ENCODE results near the gene CLEC4A. TPM values are rescaled to one million over a fixed set of nuclear protein-coding genes. Genes with fewer than 3 reads are reported as not detected.

CLEC4A gene
- total and polyA plus RNA-seq, 2 of the 8 experiments (the other 6 are each of a cell fraction or from before 2014, with no cell fraction given) = 0.41 to 0.44 TPM

- H3K56ac ChIP-seq (replicated peaks; ENCODE audit: insufficient read length, low read depth, low read length) = no peak overlapping the region
- no peak overlapping the region for H4K5ac ChIP-seq (ENCODE audit: insufficient read length, low read depth, low read length)
- no peak overlapping the region for H2AK5ac ChIP-seq (ENCODE audit: low read depth, low read length)
- H2BK120ac ChIP-seq (replicated peaks; ENCODE audit: low read depth, low read length) = no peak overlapping the region
- no peak overlapping the region for H3K4ac ChIP-seq (replicated peaks; ENCODE audit: insufficient read length, low read depth, low read length)
- H3K14ac ChIP-seq (ENCODE audit: insufficient read length) = no peak overlapping the region
- H2BK15ac ChIP-seq (ENCODE audit: low read length) = no peak overlapping the region
- no peak overlapping the region for H3K9ac ChIP-seq (replicated peaks in 1 of 4; ENCODE audit: extremely low read depth in 1 of 4, low read depth in 3 of 4, low read length in 3 of 4)
- no peaks in the 10 kb centered on the region for H4K20me1 ChIP-seq (replicated peaks in 1 of 2; ENCODE audit: control insufficient read depth in 1 of 2, insufficient read depth in 2 of 2, low read length in 2 of 2)
- 93% methylated on average over 3 of the region's 3 CpGs; no CpG with 5 or more reads in 1 of the 2 experiments for WGBS, 2 experiments (ENCODE audit: extremely low coverage in 1 of 2, insufficient coverage in 1 of 2, insufficient read length in 1 of 2, insufficient replicate concordance in 2 of 2, low coverage in 1 of 2, low lambda C conversion rate in 2 of 2, missing lambda C conversion rate in 1 of 2)
- no peaks in the 10 kb centered on the region for H3K4me1 ChIP-seq (replicated peaks in 1 of 4; ENCODE audit: control insufficient read depth in 3 of 4, insufficient read depth in 4 of 4, low read length in 3 of 4)
- no peak for DNase-seq (ENCODE audit: low read depth in 1 of 2, low spot score in 2 of 2)
- H3K27me3 ChIP-seq (replicated peaks in 1 of 4; ENCODE audit: control insufficient read depth in 3 of 4, extremely low read depth in 1 of 4, insufficient read depth in 3 of 4, low read length in 3 of 4) = no peaks in the 10 kb centered on the region
- peaks cover 2% of the 10 kb centered on the region; the same call in 1 of the 2 replicates for H3K79me1 ChIP-seq (ENCODE audit: low read depth, low read length)
- H4K8ac ChIP-seq (ENCODE audit: extremely low read depth, insufficient read depth, low read length) = no peak overlapping the region
- no peak overlapping the region for H3K4me2 ChIP-seq (ENCODE audit: insufficient read depth in 1 of 2, low read depth in 2 of 2, low read length in 2 of 2)
- H3K79me2 ChIP-seq (ENCODE audit: control insufficient read depth in 1 of 2, insufficient read depth in 2 of 2, low read length in 2 of 2) = peaks cover 0 to 16% of the 10 kb centered on the region in 2 experiments; a peak in 2 of 4 replicates
- H2BK5ac ChIP-seq (ENCODE audit: low read depth, low read length) = no peak overlapping the region
- ChIA-PET POLR2A (ENCODE audit: partially characterized antibody) (interaction anchor here (1.2 kb wide), 1 partner anchor 10 kb away, joined by 5 read pairs; no protein-coding TSS in a partner anchor), CTCF (ENCODE audit: partially characterized antibody) (interaction anchor here (0.7 to 1.3 kb wide), 3 partner anchors 11 to 143 kb away, joined by 3 read pairs; no protein-coding TSS in a partner anchor)
- H2BK12ac ChIP-seq (ENCODE audit: low read depth, low read length) = no peak overlapping the region
- H3K36me3 ChIP-seq (ENCODE audit: control insufficient read depth in 2 of 4, insufficient read depth in 4 of 4, low read length in 3 of 4) = peaks cover 6 to 28% (median 12%) of the 10 kb centered on the region in 4 experiments; a peak in 6 of 8 replicates
- H3K18ac ChIP-seq (ENCODE audit: extremely low read depth, low read length) = no peak overlapping the region
- H3K9me3 ChIP-seq (ENCODE audit: insufficient read depth in 2 of 2, low read depth in 1 of 2, low read length in 1 of 2) = no peaks in the 10 kb centered on the region
- no peak overlapping the region for H3K4me3 ChIP-seq (ENCODE audit: extremely low read depth in 1 of 4, insufficient read depth in 2 of 4, low read depth in 3 of 4, low read length in 4 of 4)
- H3K23me2 ChIP-seq (ENCODE audit: low read depth, low read length) = no peaks in the 10 kb centered on the region
- H3K27ac ChIP-seq (ENCODE audit: low read depth, low read length) = no peak overlapping the region
- no peak overlapping the region for H2BK20ac ChIP-seq (ENCODE audit: low read length)
- H3K23ac ChIP-seq (ENCODE audit: insufficient read length) = no peak overlapping the region
- no peak overlapping the region for H4K91ac ChIP-seq (replicated peaks; ENCODE audit: insufficient read length, low read length)
- H2AFZ ChIP-seq (ENCODE audit: low read length) = no peak overlapping the region
- FAIRE-seq = no peak
- TF ChIP-seq TAF1 (IDR thresholded peaks at IDR 0.05; ENCODE audit: low read depth, low read length) (no peak), MAFK (IDR thresholded peaks at IDR 0.05; ENCODE audit: low read depth, low read length) (no peak), TAF7 (optimal IDR thresholded peaks at IDR 0.05; ENCODE audit: borderline replicate concordance, low read depth, low read length) (no peak), TEAD4 (IDR thresholded peaks at IDR 0.05; ENCODE audit: low read depth, low read length) (no peak), E2F6 (IDR thresholded peaks at IDR 0.05) (no peak), TCF12 (IDR thresholded peaks at IDR 0.05; ENCODE audit: low read depth, low read length) (no peak), CBX8 (IDR thresholded peaks at IDR 0.05; ENCODE audit: borderline replicate concordance, low read depth, low read length) (no peak), CEBPB (IDR thresholded peaks at IDR 0.05; ENCODE audit: low read depth, low read length) (no peak), RAD21 (IDR thresholded peaks at IDR 0.05 in 1 of 2, conservative IDR thresholded peaks at IDR 0.05 in 1 of 2; ENCODE audit: low read depth in 2 of 2, low read length in 2 of 2) (no peak), TBP (IDR thresholded peaks at IDR 0.05; ENCODE audit: low read depth, low read length) (no peak), PHF8 (conservative IDR thresholded peaks at IDR 0.05; ENCODE audit: low read depth, low read length) (no peak), EZH2 (IDR thresholded peaks at IDR 0.05; ENCODE audit: low read depth, low read length, severe bottlenecking) (no peak), RFX5 (IDR thresholded peaks at IDR 0.05; ENCODE audit: borderline replicate concordance, low read depth, low read length) (no peak)
These were observed 34.8 kb upstream of the CLEC4A start for GRCh38 chr12:8088574-8088973.
